GM23338 (cell line): ENCODE data around the gene AXL. TPM values are rescaled to one million over a fixed set of nuclear protein-coding genes. Genes with fewer than 3 reads are reported as not detected.

Source experiments
- ATAC-seq: fragments of 200-7000 bp; cut with Tn5 transposase; 3 replicates; pipeline ENCODE4 v1.9.1; 2020
- DNase-seq: peaks from one replicate; pipeline ENCODE4 v3.0.0-alpha.2; 2015; ENCODE audit warnings: low spot score
- H2AFZ ChIP-seq: fragments of 200-600 bp; sonication (generic); 2 replicates; pipeline ENCODE4 v1.8.0; 2016; ENCODE audit warnings: antibody characterized with exemption, mild to moderate bottlenecking, moderate library complexity
- H3F3A ChIP-seq: fragments of 200-600 bp; sonication (generic); replicated peaks from 2 replicates; pipeline ENCODE4 v1.8.0; 2017; ENCODE audit warnings: antibody characterized with exemption, mixed run types, low read depth
- H3K27ac ChIP-seq: fragments of 200-600 bp; sonication (generic); 2 replicates; pipeline ENCODE4 v1.6.1; 2016; ENCODE audit warnings: low read depth
- H3K27me3 ChIP-seq: fragments of 200-600 bp; sonication (generic); 2 replicates; pipeline ENCODE4 v1.8.0; 2016; ENCODE audit warnings: mild to moderate bottlenecking, mixed run types, moderate library complexity; ENCODE audit not compliant: insufficient read depth
- H3K36me3 ChIP-seq: fragments of 200-600 bp; sonication (generic); 2 replicates; pipeline ENCODE4 v1.8.0; 2016; ENCODE audit warnings: mild to moderate bottlenecking; ENCODE audit not compliant: insufficient read depth
- H3K4me1 ChIP-seq: fragments of 200-600 bp; sonication (generic); 2 replicates; pipeline ENCODE4 v1.8.0; 2016; ENCODE audit warnings: mild to moderate bottlenecking, moderate library complexity; ENCODE audit not compliant: insufficient read depth
- H3K4me2 ChIP-seq: fragments of 200-600 bp; sonication (generic); 2 replicates; pipeline ENCODE4 v1.7.1; 2017; ENCODE audit warnings: mixed run types
- H3K4me3 ChIP-seq: fragments of 200-600 bp; sonication (generic); 2 replicates; pipeline ENCODE4 v1.6.1; 2016; ENCODE audit warnings: mixed run types
- H3K79me2 ChIP-seq: fragments of 200-600 bp; sonication (generic); replicated peaks from 2 replicates; pipeline ENCODE4 v1.8.0; 2017; ENCODE audit warnings: mild to moderate bottlenecking; ENCODE audit not compliant: insufficient read depth
- H3K9me2 ChIP-seq: fragments of 200-600 bp; sonication (generic); 2 replicates; pipeline ENCODE4 v1.8.0; 2017; ENCODE audit not compliant: insufficient read depth
- H4K20me1 ChIP-seq: fragments of 200-600 bp; sonication (generic); replicated peaks from 2 replicates; pipeline ENCODE4 v1.8.0; 2017; ENCODE audit warnings: mild to moderate bottlenecking; ENCODE audit not compliant: insufficient read depth
- H3K27ac Mint-ChIP-seq: 2 replicates; pipeline ENCODE4 v1.8.0; 2020; ENCODE audit warnings: inconsistent platforms, mild to moderate bottlenecking, moderate library complexity, mixed read lengths
- H3K27me3 Mint-ChIP-seq: 3 replicates; pipeline ENCODE4 v1.8.0; 2022; ENCODE audit warnings: low read depth, mild to moderate bottlenecking, moderate library complexity, mixed read lengths, inconsistent platforms; ENCODE audit not compliant: insufficient read depth, poor library complexity
- H3K36me3 Mint-ChIP-seq: 3 replicates; pipeline ENCODE4 v1.8.0; 2021; ENCODE audit warnings: low read depth, mild to moderate bottlenecking, inconsistent platforms, moderate library complexity, mixed read lengths
- H3K4me1 Mint-ChIP-seq: 3 replicates; pipeline ENCODE4 v1.8.0; 2020; ENCODE audit warnings: mild to moderate bottlenecking, inconsistent platforms, mixed read lengths
- H3K4me3 Mint-ChIP-seq: 3 replicates; pipeline ENCODE4 v1.8.0; 2021; ENCODE audit warnings: moderate library complexity, mild to moderate bottlenecking, inconsistent platforms, mixed read lengths
- H3K9me3 Mint-ChIP-seq: 3 replicates; pipeline ENCODE4 v1.8.0; 2020; ENCODE audit warnings: moderate library complexity, mild to moderate bottlenecking, inconsistent platforms, mixed read lengths
- CREB1 ChIP-seq: fragments of 250-450 bp; sonication (Bioruptor Pico); IDR thresholded peaks from 2 replicates; pipeline ENCODE4 v1.5.0; 2020; ENCODE audit warnings: low read depth, mild to moderate bottlenecking, moderate library complexity
- CTCF ChIP-seq, 2 experiments: fragments of 200-600 bp in 1 of 2; sonication (generic) in 1 of 2; conservative IDR thresholded peaks; 2 replicates each; pipeline versions ENCODE4 v1.5.1 to v1.6.1; 2016 to 2017; ENCODE audit warnings: antibody characterized with exemption in 2 of 2, low read depth in 2 of 2, mild to moderate bottlenecking in 2 of 2, moderate library complexity in 1 of 2
- ETS1 ChIP-seq: IDR thresholded peaks from 2 replicates; pipeline ENCODE4 v1.6.1; 2016; ENCODE audit warnings: antibody characterized with exemption
- EZH2 ChIP-seq: fragments of 200-600 bp; sonication (generic); IDR thresholded peaks from one replicate; pipeline ENCODE4 v1.8.0; 2017; ENCODE audit warnings: antibody characterized with exemption, mild to moderate bottlenecking, low read depth; ENCODE audit not compliant: unreplicated experiment
- EZH2phosphoT487 ChIP-seq: fragments of 200-600 bp; sonication (generic); IDR thresholded peaks from one replicate; pipeline ENCODE4 v1.8.1; 2018; ENCODE audit warnings: antibody characterized with exemption; ENCODE audit not compliant: unreplicated experiment
- JUNB ChIP-seq: IDR thresholded peaks from one replicate; pipeline ENCODE4 v1.6.1; 2016; ENCODE audit warnings: antibody characterized with exemption; ENCODE audit not compliant: unreplicated experiment
- NANOG ChIP-seq: IDR thresholded peaks from 2 replicates; pipeline ENCODE4 v1.6.1; 2016; ENCODE audit warnings: antibody characterized with exemption, borderline replicate concordance
- POLR2AphosphoS5 ChIP-seq: IDR thresholded peaks from 2 replicates; pipeline ENCODE4 v1.6.1; 2016; ENCODE audit warnings: antibody characterized with exemption, low read depth
- REST ChIP-seq: IDR thresholded peaks from one replicate; pipeline ENCODE4 v1.6.1; 2018; ENCODE audit warnings: antibody characterized with exemption; ENCODE audit not compliant: unreplicated experiment
- STAT1 ChIP-seq: IDR thresholded peaks from one replicate; pipeline ENCODE4 v1.6.1; 2016; ENCODE audit warnings: antibody characterized with exemption; ENCODE audit not compliant: unreplicated experiment
- ZNF114 ChIP-seq: fragments of 250-450 bp; sonication (Bioruptor Pico); IDR thresholded peaks from 2 replicates; pipeline ENCODE4 v1.5.0; 2020; ENCODE audit warnings: mild to moderate bottlenecking, moderate library complexity
- ZNF462 ChIP-seq: fragments of 250-450 bp; sonication (Bioruptor Pico); IDR thresholded peaks from 2 replicates; pipeline ENCODE4 v1.5.0; 2020; ENCODE audit warnings: mild to moderate bottlenecking, moderate library complexity
- polyA plus RNA-seq: library from polyadenylated mRNA; unstranded; fragments of >200 nt; fragmentation: Nextera tagmentation; extraction: Ambion mirVana; gene quantifications from 2 replicates; pipeline ENCODE4 v1.2.1, GENCODE V29; 2016
- total RNA-seq: library from RNA; depleted of rRNA; stranded (reverse); fragments of >200 nt; shearing (Covaris generic); gene quantifications from 2 replicates; pipeline ENCODE4 v1.2.3, GENCODE V29; 2014

The AXL gene
- total and polyA plus RNA-seq, 2 experiments from 2014 or later, result 9.0 to 28.4 TPM

GRCh38 chr19:41233748-41234240 is 14.8 kb downstream of the AXL start:
- Histone ChIP-seq H3K4me2 (no peak overlapping the region), H2AFZ (no peak overlapping the region), H3K36me3 (no peaks in the 10 kb centered on the region; the same call in none of the 2 replicates), H3K79me2 (no peaks in the 10 kb centered on the region), H4K20me1 (no peaks in the 10 kb centered on the region), H3K27me3 (no peaks in the 10 kb centered on the region), H3K9me2 (no peaks in the 10 kb centered on the region), H3K4me3 (no peak overlapping the region), H3F3A (0 out of 2 replicates have a peak, but pooled peaks cover 4% of the 10 kb centered on the region), H3K27ac (no peak overlapping the region), H3K4me1 (no peaks in the 10 kb centered on the region)
- Mint-ChIP-seq H3K27ac (no peak overlapping the region), H3K36me3 (no peaks in the 10 kb centered on the region), H3K4me1 (no peaks in the 10 kb centered on the region), H3K27me3 (peaks cover 3% of the 10 kb centered on the region), H3K4me3 (no peak overlapping the region), H3K9me3 (no peaks in the 10 kb centered on the region)
- no peak for ATAC-seq
- TF ChIP-seq EZH2phosphoT487 (no peak), JUNB (no peak), ZNF462 (CRISPR knock-in tag) (no peak), CREB1 (no peak), ETS1 (no peak), POLR2AphosphoS5 (no peak), CTCF (conservative IDR thresholded peaks at IDR 0.05; ENCODE audit: low read depth in 2 of 2) (no peak), REST (no peak), NANOG (no peak), EZH2 (no peak), STAT1 (no peak), ZNF114 (CRISPR knock-in tag) (no peak)
- DNase-seq, result no peak
